ENCODE measurements around the gene FKBP2.

GRCh38 chr11:64261556-64262080 lies 20.7 kb downstream of the FKBP2 start:
- TF ChIP-seq, protein P1, sequence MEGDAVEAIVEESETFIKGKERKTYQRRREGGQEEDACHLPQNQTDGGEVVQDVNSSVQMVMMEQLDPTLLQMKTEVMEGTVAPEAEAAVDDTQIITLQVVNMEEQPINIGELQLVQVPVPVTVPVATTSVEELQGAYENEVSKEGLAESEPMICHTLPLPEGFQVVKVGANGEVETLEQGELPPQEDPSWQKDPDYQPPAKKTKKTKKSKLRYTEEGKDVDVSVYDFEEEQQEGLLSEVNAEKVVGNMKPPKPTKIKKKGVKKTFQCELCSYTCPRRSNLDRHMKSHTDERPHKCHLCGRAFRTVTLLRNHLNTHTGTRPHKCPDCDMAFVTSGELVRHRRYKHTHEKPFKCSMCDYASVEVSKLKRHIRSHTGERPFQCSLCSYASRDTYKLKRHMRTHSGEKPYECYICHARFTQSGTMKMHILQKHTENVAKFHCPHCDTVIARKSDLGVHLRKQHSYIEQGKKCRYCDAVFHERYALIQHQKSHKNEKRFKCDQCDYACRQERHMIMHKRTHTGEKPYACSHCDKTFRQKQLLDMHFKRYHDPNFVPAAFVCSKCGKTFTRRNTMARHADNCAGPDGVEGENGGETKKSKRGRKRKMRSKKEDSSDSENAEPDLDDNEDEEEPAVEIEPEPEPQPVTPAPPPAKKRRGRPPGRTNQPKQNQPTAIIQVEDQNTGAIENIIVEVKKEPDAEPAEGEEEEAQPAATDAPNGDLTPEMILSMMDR (IDR thresholded peaks at IDR 0.05; ENCODE audit: poor library complexity), result no peak
- TF ChIP-seq EZH2 (IDR thresholded peaks at IDR 0.05; ENCODE audit: borderline replicate concordance), result no peak

Measured in hepatocyte (in vitro differentiated cells).